HUES48 (cell line): ENCODE measurements around the gene BCCIP.

Source experiments
- H3K27ac ChIP-seq: one replicate; pipeline ENCODE4 v1.7.0; 2013; ENCODE audit warnings: low read depth, low read length, inconsistent platforms
- H3K27me3 ChIP-seq: 2 replicates; pipeline ENCODE4 v1.6.1; 2013; ENCODE audit warnings: mild to moderate bottlenecking, low read length; ENCODE audit not compliant: control insufficient read depth, insufficient read depth
- H3K36me3 ChIP-seq: 2 replicates; pipeline ENCODE4 v1.6.1; 2013; ENCODE audit warnings: low read length; ENCODE audit not compliant: control insufficient read depth, insufficient read depth
- H3K4me1 ChIP-seq: 2 replicates; pipeline ENCODE4 v1.6.1; 2013; ENCODE audit warnings: mild to moderate bottlenecking, low read length; ENCODE audit not compliant: control insufficient read depth, insufficient read depth
- H3K4me3 ChIP-seq: 2 replicates; pipeline ENCODE4 v1.5.1; 2013; ENCODE audit warnings: mild to moderate bottlenecking, low read depth, low read length
- H3K9ac ChIP-seq: 2 replicates; pipeline ENCODE4 v1.6.1; 2013; ENCODE audit warnings: mild to moderate bottlenecking, low read depth, low read length, moderate library complexity
- H3K9me3 ChIP-seq: 2 replicates; pipeline ENCODE4 v1.6.1; 2013; ENCODE audit warnings: low read length; ENCODE audit not compliant: control insufficient read depth, insufficient read depth

Gene BCCIP

GRCh38 chr10:125801574-125801973 lies 21.8 kb upstream of the BCCIP start:
- Histone ChIP-seq H3K27me3 (no peaks in the 10 kb centered on the region), H3K4me3 (no peak overlapping the region), H3K9ac (no peak overlapping the region), H3K36me3 (peaks cover 55% of the 10 kb centered on the region), H3K27ac (no peak overlapping the region), H3K4me1 (no peaks in the 10 kb centered on the region), H3K9me3 (no peaks in the 10 kb centered on the region)

- Histone ChIP-seq H3K4me1 (no peaks in the 10 kb centered on the region), H3K9ac (no peak overlapping the region), H3K4me3 (no peak overlapping the region), H3K27ac (no peak overlapping the region), H3K27me3 (no peaks in the 10 kb centered on the region), H3K9me3 (no peaks in the 10 kb centered on the region), H3K36me3 (peaks cover 58% of the 10 kb centered on the region)
Measured at GRCh38 chr10:125802131-125802530, 21.2 kb upstream of the BCCIP start.

- Histone ChIP-seq H3K36me3 (peaks cover 58% of the 10 kb centered on the region), H3K9ac (no peak overlapping the region), H3K9me3 (no peaks in the 10 kb centered on the region), H3K27ac (no peak overlapping the region), H3K4me1 (no peaks in the 10 kb centered on the region), H3K4me3 (no peak overlapping the region), H3K27me3 (no peaks in the 10 kb centered on the region)
Measured at GRCh38 chr10:125802739-125803138, 20.6 kb upstream of the BCCIP start.

GRCh38 chr10:125808047-125808446 lies 15.3 kb upstream of the BCCIP start:
- no peak overlapping the region for H3K27ac ChIP-seq
- H3K9me3 ChIP-seq: no peaks in the 10 kb centered on the region
- H3K9ac ChIP-seq: no peak overlapping the region
- no peaks in the 10 kb centered on the region for H3K4me1 ChIP-seq
- no peaks in the 10 kb centered on the region for H3K27me3 ChIP-seq
- H3K36me3 ChIP-seq: peaks cover 71% of the 10 kb centered on the region
- H3K4me3 ChIP-seq: no peak overlapping the region

- Histone ChIP-seq H3K9me3 (no peaks in the 10 kb centered on the region), H3K4me1 (no peaks in the 10 kb centered on the region), H3K27me3 (no peaks in the 10 kb centered on the region), H3K4me3 (no peak overlapping the region), H3K27ac (no peak overlapping the region), H3K9ac (no peak overlapping the region), H3K36me3 (peaks cover 78% of the 10 kb centered on the region)
Measured at GRCh38 chr10:125811251-125811650, 12.1 kb upstream of the BCCIP start.

- Histone ChIP-seq H3K9ac (no peak overlapping the region), H3K4me3 (no peak overlapping the region), H3K4me1 (no peaks in the 10 kb centered on the region), H3K9me3 (no peaks in the 10 kb centered on the region), H3K27me3 (no peaks in the 10 kb centered on the region), H3K36me3 (peaks cover 70% of the 10 kb centered on the region), H3K27ac (no peak overlapping the region)
Measured at GRCh38 chr10:125812128-125812750, 11.1 kb upstream of the BCCIP start.

- Histone ChIP-seq H3K27ac (no peak overlapping the region), H3K27me3 (no peaks in the 10 kb centered on the region), H3K9ac (no peak overlapping the region), H3K36me3 (peaks cover 45% of the 10 kb centered on the region), H3K9me3 (no peaks in the 10 kb centered on the region), H3K4me1 (no peaks in the 10 kb centered on the region), H3K4me3 (no peak overlapping the region)
Measured at GRCh38 chr10:125815764-125816163, 7.6 kb upstream of the BCCIP start.

- Histone ChIP-seq H3K27me3 (no peaks in the 10 kb centered on the region), H3K9me3 (no peaks in the 10 kb centered on the region), H3K9ac (no peak overlapping the region), H3K36me3 (peaks cover 37% of the 10 kb centered on the region), H3K4me3 (no peak overlapping the region), H3K4me1 (no peaks in the 10 kb centered on the region), H3K27ac (no peak overlapping the region)
Measured at GRCh38 chr10:125816548-125816947, 6.8 kb upstream of the BCCIP start.

GRCh38 chr10:125817337-125817946 lies 5.9 kb upstream of the BCCIP start:
- no peak overlapping the region for H3K4me3 ChIP-seq
- no peaks in the 10 kb centered on the region for H3K27me3 ChIP-seq
- H3K4me1 ChIP-seq: no peaks in the 10 kb centered on the region
- no peak overlapping the region for H3K27ac ChIP-seq
- H3K9me3 ChIP-seq: no peaks in the 10 kb centered on the region
- no peak overlapping the region for H3K9ac ChIP-seq
- peaks cover 30% of the 10 kb centered on the region for H3K36me3 ChIP-seq

- Histone ChIP-seq H3K4me1 (peaks cover 6% of the 10 kb centered on the region; the same call in 1 of the 2 replicates), H3K27ac (no peak overlapping the region), H3K4me3 (no peak overlapping the region), H3K27me3 (no peaks in the 10 kb centered on the region), H3K9me3 (no peaks in the 10 kb centered on the region), H3K9ac (no peak overlapping the region), H3K36me3 (peaks cover 15% of the 10 kb centered on the region)
Measured at GRCh38 chr10:125820701-125821100, 2.6 kb upstream of the BCCIP start.

- Histone ChIP-seq H3K9ac (peak overlapping the region; percentile 99), H3K4me3 (peak overlapping the region; percentile 81), H3K9me3 (no peaks in the 10 kb centered on the region), H3K27ac (peak overlapping the region; percentile 96), H3K4me1 (peaks cover 6% of the 10 kb centered on the region; the same call in 1 of the 2 replicates), H3K36me3 (peaks cover 38% of the 10 kb centered on the region), H3K27me3 (no peaks in the 10 kb centered on the region)
Measured at GRCh38 chr10:125823663-125824251, 411 bp downstream of the BCCIP start.
